HEK293 (cell line): ENCODE measurements around the gene CNPY2.

Source experiments
- BCL11A ChIP-seq: fragments of 450-650 bp; formaldehyde crosslinking; IDR thresholded peaks from 2 replicates; pipeline ENCODE4 v1.5.1; 2016; ENCODE audit warnings: low read depth, missing biosample characterization, missing genetic modification characterization
- ELK4 ChIP-seq: IDR thresholded peaks from 2 replicates; pipeline ENCODE4 v1.6.1; 2011; ENCODE audit warnings: mild to moderate bottlenecking, low read depth, low read length, borderline replicate concordance
- FEZF1 ChIP-seq: fragments of 450-650 bp; formaldehyde crosslinking; IDR thresholded peaks from 2 replicates; pipeline ENCODE4 v1.5.1; 2016; ENCODE audit warnings: missing biosample characterization, missing genetic modification characterization
- GLI4 ChIP-seq: fragments of 450-650 bp; formaldehyde crosslinking; IDR thresholded peaks from 2 replicates; pipeline ENCODE4 v1.5.1; 2016; ENCODE audit warnings: missing biosample characterization, missing genetic modification characterization
- GLIS1 ChIP-seq: fragments of 450-650 bp; formaldehyde crosslinking; IDR thresholded peaks from 2 replicates; pipeline ENCODE4 v1.5.1; 2016; ENCODE audit warnings: missing biosample characterization, missing genetic modification characterization
- INSM2 ChIP-seq: fragments of 450-650 bp; formaldehyde crosslinking; IDR thresholded peaks from 2 replicates; pipeline ENCODE4 v1.5.1; 2016; ENCODE audit warnings: missing biosample characterization, missing genetic modification characterization
- KLF16 ChIP-seq: fragments of 450-650 bp; formaldehyde crosslinking; IDR thresholded peaks from 2 replicates; pipeline ENCODE4 v1.5.1; 2017; ENCODE audit warnings: missing biosample characterization, missing genetic modification characterization
- OSR2 ChIP-seq: fragments of 450-650 bp; formaldehyde crosslinking; IDR thresholded peaks from 2 replicates; pipeline ENCODE4 v1.5.1; 2016; ENCODE audit warnings: missing biosample characterization, missing genetic modification characterization
- OVOL3 ChIP-seq: fragments of 450-650 bp; formaldehyde crosslinking; IDR thresholded peaks from 2 replicates; pipeline ENCODE4 v1.5.1; 2016; ENCODE audit warnings: missing biosample characterization, missing genetic modification characterization
- PRDM4 ChIP-seq: fragments of 450-650 bp; formaldehyde crosslinking; IDR thresholded peaks from 2 replicates; pipeline ENCODE4 v1.5.1; 2017; ENCODE audit warnings: missing biosample characterization, missing genetic modification characterization
- TCF7L2 ChIP-seq: IDR thresholded peaks from 2 replicates; pipeline ENCODE4 v1.6.1; 2011; ENCODE audit warnings: low read depth, mild to moderate bottlenecking, inconsistent platforms, low read length, moderate library complexity, borderline replicate concordance
- WT1 ChIP-seq: fragments of 450-650 bp; formaldehyde crosslinking; IDR thresholded peaks from 2 replicates; pipeline ENCODE4 v1.5.1; 2016; ENCODE audit warnings: missing biosample characterization, missing genetic modification characterization
- YY2 ChIP-seq: fragments of 450-650 bp; formaldehyde crosslinking; IDR thresholded peaks from 2 replicates; pipeline ENCODE4 v1.5.1; 2016; ENCODE audit warnings: missing biosample characterization, missing genetic modification characterization
- ZBTB17 ChIP-seq: fragments of 450-650 bp; formaldehyde crosslinking; IDR thresholded peaks from 2 replicates; pipeline ENCODE4 v1.5.1; 2016; ENCODE audit warnings: missing biosample characterization, missing genetic modification characterization
- ZBTB20 ChIP-seq: fragments of 450-650 bp; formaldehyde crosslinking; IDR thresholded peaks from 2 replicates; pipeline ENCODE4 v1.5.1; 2016; ENCODE audit warnings: missing biosample characterization, missing genetic modification characterization
- ZFHX2 ChIP-seq: fragments of 450-650 bp; formaldehyde crosslinking; conservative IDR thresholded peaks from 2 replicates; pipeline ENCODE4 v1.5.1; 2016; ENCODE audit warnings: missing biosample characterization, missing genetic modification characterization
- ZFP3 ChIP-seq: fragments of 450-650 bp; formaldehyde crosslinking; IDR thresholded peaks from 2 replicates; pipeline ENCODE4 v1.5.1; 2016; ENCODE audit warnings: low read depth, missing biosample characterization, missing genetic modification characterization
- ZFP41 ChIP-seq: fragments of 450-650 bp; formaldehyde crosslinking; IDR thresholded peaks from 2 replicates; pipeline ENCODE4 v1.5.1; 2016; ENCODE audit warnings: missing biosample characterization, missing genetic modification characterization, borderline replicate concordance
- ZNF138 ChIP-seq: fragments of 450-650 bp; formaldehyde crosslinking; IDR thresholded peaks from 2 replicates; pipeline ENCODE4 v1.5.1; 2016; ENCODE audit warnings: missing biosample characterization, missing genetic modification characterization, borderline replicate concordance
- ZNF157 ChIP-seq: fragments of 450-650 bp; formaldehyde crosslinking; IDR thresholded peaks from 2 replicates; pipeline ENCODE4 v1.5.1; 2016; ENCODE audit warnings: missing biosample characterization, missing genetic modification characterization
- ZNF175 ChIP-seq: fragments of 450-650 bp; formaldehyde crosslinking; IDR thresholded peaks from 2 replicates; pipeline ENCODE4 v1.5.1; 2016; ENCODE audit warnings: missing biosample characterization, missing genetic modification characterization
- ZNF202 ChIP-seq: fragments of 450-650 bp; formaldehyde crosslinking; IDR thresholded peaks from 2 replicates; pipeline ENCODE4 v1.5.1; 2016; ENCODE audit warnings: missing biosample characterization, missing genetic modification characterization, borderline replicate concordance
- ZNF354C ChIP-seq: fragments of 450-650 bp; formaldehyde crosslinking; IDR thresholded peaks from 2 replicates; pipeline ENCODE4 v1.5.1; 2016; ENCODE audit warnings: missing biosample characterization, missing genetic modification characterization, low read depth, borderline replicate concordance
- ZNF394 ChIP-seq: fragments of 450-650 bp; formaldehyde crosslinking; IDR thresholded peaks from 2 replicates; pipeline ENCODE4 v1.5.1; 2016; ENCODE audit warnings: missing biosample characterization, missing genetic modification characterization, mild to moderate bottlenecking, moderate library complexity, borderline replicate concordance
- ZNF416 ChIP-seq: fragments of 450-650 bp; formaldehyde crosslinking; IDR thresholded peaks from 2 replicates; pipeline ENCODE4 v1.5.1; 2016; ENCODE audit warnings: missing biosample characterization, missing genetic modification characterization
- ZNF423 ChIP-seq: fragments of 450-650 bp; formaldehyde crosslinking; IDR thresholded peaks from 2 replicates; pipeline ENCODE4 v1.5.1; 2016; ENCODE audit warnings: missing biosample characterization, missing genetic modification characterization
- ZNF473 ChIP-seq: fragments of 450-650 bp; formaldehyde crosslinking; IDR thresholded peaks from 2 replicates; pipeline ENCODE4 v1.5.1; 2017; ENCODE audit warnings: missing biosample characterization, missing genetic modification characterization
- ZNF514 ChIP-seq: fragments of 450-650 bp; formaldehyde crosslinking; IDR thresholded peaks from 2 replicates; pipeline ENCODE4 v1.5.1; 2016; ENCODE audit warnings: missing biosample characterization, missing genetic modification characterization
- ZNF521 ChIP-seq: fragments of 450-650 bp; formaldehyde crosslinking; IDR thresholded peaks from 2 replicates; pipeline ENCODE4 v1.5.1; 2017; ENCODE audit warnings: missing biosample characterization, mild to moderate bottlenecking, missing genetic modification characterization
- ZNF580 ChIP-seq: fragments of 450-650 bp; formaldehyde crosslinking; IDR thresholded peaks from 2 replicates; pipeline ENCODE4 v1.5.1; 2016; ENCODE audit warnings: missing biosample characterization, missing genetic modification characterization
- ZNF629 ChIP-seq: fragments of 450-650 bp; formaldehyde crosslinking; IDR thresholded peaks from 2 replicates; pipeline ENCODE4 v1.5.1; 2017; ENCODE audit warnings: missing biosample characterization, missing genetic modification characterization
- ZNF658 ChIP-seq: fragments of 450-650 bp; formaldehyde crosslinking; IDR thresholded peaks from 2 replicates; pipeline ENCODE4; 2016; ENCODE audit warnings: missing biosample characterization, missing genetic modification characterization
- ZNF660 ChIP-seq: fragments of 450-650 bp; IDR thresholded peaks from 2 replicates; pipeline ENCODE4 v1.5.1; 2018; ENCODE audit warnings: missing biosample characterization, mild to moderate bottlenecking, missing genetic modification characterization
- ZNF664 ChIP-seq: fragments of 450-650 bp; formaldehyde crosslinking; IDR thresholded peaks from 2 replicates; pipeline ENCODE4 v1.5.1; 2016; ENCODE audit warnings: missing biosample characterization, missing genetic modification characterization
- ZNF768 ChIP-seq: fragments of 450-650 bp; formaldehyde crosslinking; IDR thresholded peaks from 2 replicates; pipeline ENCODE4 v1.5.1; 2018; ENCODE audit warnings: missing biosample characterization, mild to moderate bottlenecking, missing genetic modification characterization
- ZNF776 ChIP-seq: fragments of 450-650 bp; formaldehyde crosslinking; IDR thresholded peaks from 2 replicates; pipeline ENCODE4 v1.5.0; 2017; ENCODE audit warnings: missing biosample characterization, missing genetic modification characterization, borderline replicate concordance
- ZSCAN16 ChIP-seq: fragments of 450-650 bp; formaldehyde crosslinking; IDR thresholded peaks from 2 replicates; pipeline ENCODE4 v1.5.1; 2016; ENCODE audit warnings: missing biosample characterization, missing genetic modification characterization

The CNPY2 gene

GRCh38 chr12:56359851-56360767, 44.3 kb upstream of the CNPY2 start, which contains the start of gene STAT2 (continued):
- TF ChIP-seq INSM2 (tag by site-specific recombination) = no peak
- TF ChIP-seq GLI4 (tag by site-specific recombination) = no peak
- no peak for TF ChIP-seq ZNF416 (tag by site-specific recombination)
- no peak for TF ChIP-seq ZSCAN16 (tag by site-specific recombination)
- no peak; the same call in 1 of the 2 replicates for TF ChIP-seq WT1
- TF ChIP-seq ZNF768 = no peak
- TF ChIP-seq FEZF1 = no peak
- TF ChIP-seq ZNF157 (tag by site-specific recombination) = no peak
- TF ChIP-seq BCL11A (tag by site-specific recombination) = no peak
- peak; percentile 90 for TF ChIP-seq GLIS1 (tag by site-specific recombination)
- peak; percentile 42; the same call in 1 of the 2 replicates for TF ChIP-seq ELK4
- peak; percentile 73 for TF ChIP-seq KLF16 (tag by site-specific recombination)
- TF ChIP-seq ZNF521 (tag by site-specific recombination) = no peak
- TF ChIP-seq ZFP41 (tag by site-specific recombination) = no peak
- TF ChIP-seq ZNF660 (tag by site-specific recombination) = 0 out of 2 replicates have a peak, but pooled peaks have one; percentile 28
- no peak for TF ChIP-seq ZNF138
- no peak for TF ChIP-seq ZNF175 (tag by site-specific recombination)
- no peak for TF ChIP-seq ZNF354C (tag by site-specific recombination)
- no peak for TF ChIP-seq ZNF473 (tag by site-specific recombination)
- TF ChIP-seq ZNF514 = no peak
- no peak for TF ChIP-seq ZNF664 (tag by site-specific recombination)
- peak; percentile 99 for TF ChIP-seq ZBTB17 (tag by site-specific recombination)
- TF ChIP-seq YY2 (tag by site-specific recombination) = no peak
- TF ChIP-seq TCF7L2 = no peak
- no peak; the same call in 1 of the 2 replicates for TF ChIP-seq ZFHX2 (tag by site-specific recombination)
- peak; percentile 43; the same call in 1 of the 2 replicates for TF ChIP-seq ZNF394
- TF ChIP-seq ZNF580 = peak; percentile 54
- TF ChIP-seq OVOL3 (tag by site-specific recombination) = no peak
- TF ChIP-seq ZNF202 (tag by site-specific recombination) = no peak
- no peak for TF ChIP-seq ZNF658 (tag by site-specific recombination)
- peak; percentile 78 for TF ChIP-seq ZBTB20 (tag by site-specific recombination)
- TF ChIP-seq OSR2 (tag by site-specific recombination) = no peak
- TF ChIP-seq ZNF629 (tag by site-specific recombination) = peak; percentile 76
- TF ChIP-seq ZFP3 (tag by site-specific recombination) = no peak
- peak; percentile 80 for TF ChIP-seq PRDM4 (tag by site-specific recombination)
- peak; percentile 75; the same call in 1 of the 2 replicates for TF ChIP-seq ZNF423 (tag by site-specific recombination)
- TF ChIP-seq ZNF776 (tag by site-specific recombination) = no peak
